Stimulated activated naive CD8-positive, alpha-beta T cell treated with anti-CD3 and anti-CD28 coated beads, Interleukin-15, Interleukin-2, amounts not matched to agents 100 U/mL and 50 U/mL, for 24 hours (primary cell): ENCODE data around the gene CLUH.
A peak's percentile ranks its signal among the peaks of the same experiment; 100 is the strongest.

Experiments
- ATAC-seq: fragments of 150-1000 bp; cut with Tn5 transposase; one replicate; pipeline ENCODE4 v1.10.0; 2021
- DNase-seq: peaks from one replicate; pipeline ENCODE4 v3.0.0; 2021

CLUH gene, protein sequence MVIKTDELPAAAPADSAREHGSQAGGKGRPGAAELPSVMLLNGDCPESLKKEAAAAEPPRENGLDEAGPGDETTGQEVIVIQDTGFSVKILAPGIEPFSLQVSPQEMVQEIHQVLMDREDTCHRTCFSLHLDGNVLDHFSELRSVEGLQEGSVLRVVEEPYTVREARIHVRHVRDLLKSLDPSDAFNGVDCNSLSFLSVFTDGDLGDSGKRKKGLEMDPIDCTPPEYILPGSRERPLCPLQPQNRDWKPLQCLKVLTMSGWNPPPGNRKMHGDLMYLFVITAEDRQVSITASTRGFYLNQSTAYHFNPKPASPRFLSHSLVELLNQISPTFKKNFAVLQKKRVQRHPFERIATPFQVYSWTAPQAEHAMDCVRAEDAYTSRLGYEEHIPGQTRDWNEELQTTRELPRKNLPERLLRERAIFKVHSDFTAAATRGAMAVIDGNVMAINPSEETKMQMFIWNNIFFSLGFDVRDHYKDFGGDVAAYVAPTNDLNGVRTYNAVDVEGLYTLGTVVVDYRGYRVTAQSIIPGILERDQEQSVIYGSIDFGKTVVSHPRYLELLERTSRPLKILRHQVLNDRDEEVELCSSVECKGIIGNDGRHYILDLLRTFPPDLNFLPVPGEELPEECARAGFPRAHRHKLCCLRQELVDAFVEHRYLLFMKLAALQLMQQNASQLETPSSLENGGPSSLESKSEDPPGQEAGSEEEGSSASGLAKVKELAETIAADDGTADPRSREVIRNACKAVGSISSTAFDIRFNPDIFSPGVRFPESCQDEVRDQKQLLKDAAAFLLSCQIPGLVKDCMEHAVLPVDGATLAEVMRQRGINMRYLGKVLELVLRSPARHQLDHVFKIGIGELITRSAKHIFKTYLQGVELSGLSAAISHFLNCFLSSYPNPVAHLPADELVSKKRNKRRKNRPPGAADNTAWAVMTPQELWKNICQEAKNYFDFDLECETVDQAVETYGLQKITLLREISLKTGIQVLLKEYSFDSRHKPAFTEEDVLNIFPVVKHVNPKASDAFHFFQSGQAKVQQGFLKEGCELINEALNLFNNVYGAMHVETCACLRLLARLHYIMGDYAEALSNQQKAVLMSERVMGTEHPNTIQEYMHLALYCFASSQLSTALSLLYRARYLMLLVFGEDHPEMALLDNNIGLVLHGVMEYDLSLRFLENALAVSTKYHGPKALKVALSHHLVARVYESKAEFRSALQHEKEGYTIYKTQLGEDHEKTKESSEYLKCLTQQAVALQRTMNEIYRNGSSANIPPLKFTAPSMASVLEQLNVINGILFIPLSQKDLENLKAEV (N-terminal part only)

DNA sequence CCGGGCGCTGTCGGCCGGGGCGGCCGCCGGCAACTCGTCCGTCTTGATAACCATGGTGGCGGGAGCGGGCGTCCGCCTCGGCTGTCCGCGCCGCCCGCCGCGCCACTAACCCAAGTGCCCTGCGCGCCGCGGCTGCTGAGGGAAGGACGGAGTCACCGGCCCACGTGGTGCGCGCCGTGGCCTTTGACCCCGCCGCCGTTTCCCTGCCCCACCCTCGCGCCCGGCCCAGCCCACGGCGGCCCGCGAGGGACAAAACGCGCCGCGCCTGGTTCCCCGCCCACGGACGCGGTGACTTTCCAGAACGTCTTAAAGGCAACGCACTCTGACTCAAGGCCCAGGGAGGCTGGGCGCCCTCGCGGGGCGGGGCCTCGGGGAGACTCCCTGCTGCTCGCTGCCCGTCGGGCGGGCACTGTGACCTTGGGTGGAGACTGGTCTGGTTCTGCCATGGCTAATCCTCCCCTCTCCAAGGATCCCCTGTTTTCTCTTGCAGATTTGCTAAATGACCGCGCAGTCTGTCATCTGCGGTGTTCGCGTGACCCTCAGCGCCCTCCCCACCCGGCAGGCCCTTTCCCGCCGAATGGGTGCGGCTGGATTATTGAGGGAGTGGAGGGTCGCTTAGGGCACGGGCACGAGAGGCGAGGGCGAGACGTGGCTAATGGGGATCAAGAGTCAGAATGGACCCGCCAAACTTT is at the start of gene CLUH:
CLUH (minus strand) TSS at position 157 of the 692 bp plus-strand sequence; CDS start at position 54, 103 bp downstream.
- ATAC-seq (peak; percentile 90), DNase-seq (peak; percentile 98)

DNA sequence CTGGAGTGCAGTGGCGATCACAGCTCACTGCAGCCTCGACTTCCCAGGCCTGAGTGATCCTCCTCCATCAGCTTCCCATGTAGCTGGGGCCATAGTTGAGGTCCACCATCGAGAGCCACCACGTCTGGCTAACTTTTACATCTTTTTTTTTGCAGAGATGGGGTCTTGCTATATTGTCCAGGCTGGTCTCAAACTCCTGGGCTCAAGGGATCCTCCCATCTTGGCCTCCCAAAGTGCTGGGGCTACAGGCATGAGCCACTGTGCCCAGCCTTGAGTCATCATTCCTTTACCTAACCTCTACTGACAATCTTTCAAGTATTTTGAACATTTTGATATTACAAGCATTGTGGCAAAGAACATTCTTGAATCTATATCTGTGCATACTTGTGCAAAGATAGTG is 47.3 kb upstream of the CLUH start:
- no peak for ATAC-seq
- no peak for DNase-seq

DNA sequence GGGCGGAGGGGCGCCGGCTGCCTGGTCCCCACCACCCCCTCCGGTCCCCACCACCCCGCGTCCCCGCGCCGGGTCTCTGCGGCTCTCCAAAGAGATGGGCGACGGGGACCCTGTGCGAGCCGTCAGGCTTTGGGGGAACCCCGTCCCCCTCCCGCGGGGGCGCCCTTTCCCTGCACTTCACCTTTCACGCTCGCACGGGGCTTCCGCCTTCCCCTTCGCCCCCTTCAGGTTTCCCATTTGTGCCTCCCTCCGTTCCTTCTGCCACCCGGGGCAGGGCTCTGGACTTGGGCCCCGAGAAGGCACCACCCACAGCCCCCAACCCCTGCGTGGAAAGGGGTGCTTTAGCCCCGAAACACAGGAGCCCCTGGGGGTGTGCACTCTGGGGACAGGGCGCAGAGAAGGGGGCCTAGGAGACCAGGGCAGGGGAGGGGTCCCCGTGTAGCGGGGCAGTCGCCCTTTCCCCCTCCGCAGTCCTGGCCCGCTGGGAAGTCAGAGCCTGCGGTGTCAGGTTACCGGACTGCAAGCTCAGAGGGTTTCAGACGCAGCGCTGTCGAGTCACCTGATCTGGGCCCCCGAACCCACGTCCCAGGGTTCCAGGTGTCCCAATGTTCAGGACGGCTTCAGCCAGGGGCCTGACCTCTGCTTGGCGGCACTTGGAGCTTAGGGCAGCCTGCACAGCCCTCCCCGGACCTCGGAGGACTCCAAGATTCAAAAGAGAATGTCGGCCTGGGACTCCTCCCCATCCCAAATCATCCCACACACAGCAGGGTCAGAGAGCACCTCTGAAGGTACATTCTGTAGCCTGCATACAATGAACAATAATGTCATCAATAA is 44.5 kb upstream of the CLUH start:
- ATAC-seq, result no peak
- DNase-seq, result no peak

DNA sequence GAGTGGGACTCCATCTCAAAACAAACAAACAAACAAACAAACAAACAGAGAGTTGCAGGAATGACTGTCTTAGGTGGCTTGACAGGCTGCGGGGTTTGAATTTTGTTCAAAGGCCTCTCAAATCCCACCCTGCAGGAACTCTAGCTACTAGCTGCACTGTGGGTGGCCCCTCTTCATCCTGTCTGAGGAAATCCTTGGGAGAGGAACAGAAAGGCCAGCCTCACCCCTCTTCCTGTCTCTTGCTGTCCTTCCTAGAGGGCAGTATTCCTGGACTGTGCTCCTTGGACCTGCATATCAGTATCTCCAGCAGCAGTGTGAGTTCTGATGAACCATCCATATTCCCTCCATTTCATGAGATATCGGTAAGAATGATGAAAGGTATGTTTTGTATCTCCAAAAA is 39.9 kb upstream of the CLUH start:
- ATAC-seq, result no peak
- no peak for DNase-seq

DNA sequence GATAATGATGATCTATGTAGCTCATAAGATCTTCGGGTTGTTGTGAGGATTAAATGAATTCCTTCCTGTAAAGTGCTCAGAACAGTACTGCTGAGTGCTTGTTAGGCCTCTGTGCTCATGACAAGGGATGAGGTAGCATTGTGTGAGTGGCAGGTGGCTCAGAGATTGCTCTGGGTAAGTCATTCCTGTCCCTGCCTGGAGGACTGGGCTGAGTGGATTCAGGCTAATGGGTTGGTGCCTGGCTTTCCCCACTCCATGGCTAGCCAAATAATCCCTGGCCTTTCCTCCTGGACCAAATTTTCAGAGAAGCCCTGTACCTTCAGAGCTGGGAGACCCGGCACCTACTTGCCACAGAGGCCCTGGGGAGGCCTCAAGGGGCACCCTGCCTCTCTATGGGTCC is 39.2 kb upstream of the CLUH start:
- DNase-seq (no peak), ATAC-seq (no peak)

DNA sequence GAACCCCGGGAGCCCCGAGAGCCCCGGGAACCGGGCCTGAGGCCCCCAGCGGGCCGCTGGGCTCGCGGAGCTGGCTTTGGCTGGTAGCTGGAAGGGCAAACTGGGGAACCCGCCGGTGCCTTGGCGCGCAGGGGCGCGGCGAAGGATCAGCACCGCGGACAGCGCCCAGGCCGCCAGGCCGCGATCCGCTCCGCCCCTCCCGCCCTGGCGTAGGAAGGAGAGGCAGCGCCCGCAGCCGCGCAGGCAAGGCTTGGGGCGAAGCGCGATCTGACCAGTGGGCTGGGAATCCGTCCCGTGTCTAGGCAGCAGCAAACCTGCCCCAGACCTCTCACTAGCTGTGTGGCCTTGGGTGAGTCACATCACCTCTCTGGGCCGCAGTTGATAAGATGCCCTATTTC is 38.2 kb upstream of the CLUH start:
- ATAC-seq (peak; percentile 95), DNase-seq (peak; percentile 80)

DNA sequence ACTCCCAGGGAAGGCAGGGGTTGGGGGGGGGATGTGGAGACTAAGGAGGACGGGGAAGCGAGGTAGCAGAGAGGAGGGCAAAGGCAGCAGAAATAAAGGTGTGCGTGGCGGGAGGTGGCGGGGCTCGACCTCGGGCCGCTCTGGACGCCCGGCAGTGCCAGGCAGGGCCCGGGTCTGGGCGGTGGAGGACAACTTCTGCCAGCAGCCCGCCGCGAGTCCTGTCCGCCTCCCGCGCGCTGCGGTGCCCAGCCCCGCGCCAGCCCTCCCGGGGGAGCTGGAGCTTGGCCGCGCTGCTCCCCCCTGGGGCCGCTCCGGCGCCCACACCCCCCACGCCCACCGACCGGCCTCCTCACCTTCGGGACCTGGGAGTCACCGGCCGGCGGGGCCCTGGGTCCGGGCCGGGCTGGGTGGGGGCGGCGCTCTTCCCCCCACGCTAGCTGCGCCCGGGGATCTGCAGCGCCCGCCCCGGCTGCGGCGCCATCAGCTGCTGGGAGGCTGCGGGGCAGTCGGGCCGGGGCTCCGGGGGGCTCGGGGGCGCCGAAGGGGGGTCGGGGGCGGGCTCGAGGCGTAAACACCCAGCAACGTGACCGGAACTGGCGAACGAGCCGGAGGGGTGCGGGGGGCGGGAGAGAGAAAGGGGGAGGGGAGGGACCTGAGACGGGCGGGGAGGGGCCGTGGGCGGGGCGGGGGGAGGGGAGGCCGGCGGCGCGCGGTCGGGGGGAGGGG is 37.7 kb upstream of the CLUH start, which contains the start of gene CCDC92B:
CCDC92B (minus strand) TSS at position 595 of the 726 bp plus-strand sequence. CDS start 14,507 bp downstream, outside the sequence.
- ATAC-seq (no peak), DNase-seq (no peak)

DNA sequence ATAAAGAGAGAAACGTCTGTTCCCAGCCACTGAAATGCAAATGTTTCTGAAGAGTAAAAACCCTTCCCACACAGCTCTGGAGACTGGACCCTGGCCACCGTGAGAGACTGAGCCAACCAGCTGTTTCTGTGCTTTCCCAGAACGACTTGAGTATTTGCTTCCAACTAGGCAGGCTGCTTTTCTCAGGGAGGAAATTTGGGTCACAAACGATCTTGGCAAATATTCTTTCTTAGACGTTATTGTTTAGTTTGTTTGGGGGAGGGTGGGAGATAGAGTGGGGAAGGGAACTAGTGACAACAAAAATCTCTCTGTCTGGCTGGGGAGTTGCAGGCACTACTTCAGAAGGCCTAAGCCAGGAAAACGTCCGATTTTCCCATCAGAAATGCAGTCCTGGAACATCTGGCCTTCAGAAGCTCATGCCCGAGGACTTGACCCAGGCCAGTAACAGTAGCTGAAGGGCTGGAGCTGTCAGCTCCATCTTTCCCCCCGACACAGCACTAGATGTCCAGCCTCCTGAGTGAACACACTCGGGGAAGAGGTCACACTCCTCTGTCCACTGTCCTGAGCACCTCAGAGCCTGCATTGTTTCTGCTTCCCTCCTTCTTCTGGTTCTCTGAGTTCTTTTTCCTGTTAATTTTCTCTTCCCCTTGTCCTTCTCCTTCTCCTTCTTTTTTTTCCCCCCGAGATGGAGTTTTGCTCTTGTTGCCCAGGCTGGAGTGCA is 33.9 kb upstream of the CLUH start:
- DNase-seq (no peak), ATAC-seq (no peak)

DNA sequence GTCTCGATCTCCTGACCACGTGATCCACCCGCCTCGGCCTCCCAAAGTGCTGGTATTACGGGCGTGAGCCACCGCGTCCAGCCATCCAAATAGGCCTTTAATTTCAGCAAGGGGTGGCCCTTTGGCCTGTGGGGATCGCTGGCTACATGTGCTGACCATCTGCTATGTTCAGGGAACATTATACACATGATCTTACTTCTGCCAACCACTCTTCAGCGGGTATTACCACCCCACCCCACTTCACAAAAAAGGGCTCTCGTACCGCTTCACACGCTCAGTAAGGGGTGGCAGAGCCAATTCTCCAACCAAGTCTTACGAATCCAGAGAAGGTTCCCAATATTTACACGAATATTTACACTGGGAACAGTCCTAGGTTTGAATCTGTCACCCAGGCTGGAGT is 26.1 kb upstream of the CLUH start:
- ATAC-seq, result no peak
- DNase-seq, result no peak

DNA sequence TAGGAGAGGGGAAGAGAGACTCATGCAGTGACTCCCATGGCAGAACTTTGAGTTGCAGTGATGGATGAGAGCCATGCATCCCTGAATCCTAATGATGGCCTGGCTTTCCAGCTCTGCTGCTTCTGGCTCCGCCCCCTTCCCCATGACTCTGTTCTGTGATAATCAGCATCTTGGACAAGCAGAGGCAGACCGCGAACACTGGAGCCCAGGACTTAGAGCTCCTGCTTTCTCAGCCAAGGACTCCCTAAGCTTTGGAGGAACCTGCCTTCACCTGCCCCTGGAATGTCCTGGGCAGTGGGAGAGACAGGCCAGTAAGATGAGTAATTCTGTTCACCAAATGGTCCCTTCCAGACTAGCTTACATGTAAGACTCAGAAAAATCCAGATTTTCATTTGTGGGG is 25.4 kb upstream of the CLUH start:
- ATAC-seq, result no peak
- DNase-seq, result no peak

DNA sequence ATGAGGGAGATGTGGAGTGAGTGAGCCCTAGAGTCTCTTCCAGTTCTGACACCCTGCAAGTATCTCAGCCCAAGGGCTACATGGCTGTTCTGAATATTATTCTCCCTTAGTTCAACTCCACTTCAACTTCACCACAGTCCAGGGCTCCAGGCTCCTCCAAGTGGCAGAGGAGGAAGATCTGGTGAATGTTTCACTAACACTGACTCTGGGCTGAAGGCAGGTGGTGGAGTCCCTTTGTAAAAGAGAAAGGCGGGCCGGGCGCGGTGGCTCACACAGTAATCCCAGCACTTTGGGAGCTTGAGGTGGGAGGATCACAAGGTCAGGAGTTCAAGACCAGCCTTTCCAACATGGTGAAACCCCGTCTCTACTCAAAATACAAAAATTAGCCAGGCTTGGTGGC is 24.3 kb upstream of the CLUH start:
- DNase-seq (no peak), ATAC-seq (no peak)

DNA sequence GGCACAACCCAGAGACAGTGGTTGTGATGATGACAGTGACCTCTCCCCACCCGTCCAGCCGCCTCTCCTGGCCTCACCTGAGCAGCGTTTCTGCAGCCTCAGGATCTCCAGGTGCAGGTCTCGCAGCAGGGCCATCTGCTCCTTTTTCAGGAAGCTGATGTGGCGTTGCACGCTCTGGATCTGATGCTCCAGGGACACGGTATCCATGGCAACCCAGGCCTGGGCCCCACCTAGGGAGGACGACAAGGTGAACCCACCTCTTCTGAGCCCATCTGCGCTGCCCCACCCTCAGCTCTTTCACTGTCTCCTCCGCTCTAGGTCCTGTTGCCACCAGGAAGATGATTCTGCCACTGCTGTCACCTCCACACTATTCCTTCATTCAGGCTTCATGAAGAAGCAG is 23.4 kb upstream of the CLUH start:
- DNase-seq, result no peak
- ATAC-seq, result no peak

DNA sequence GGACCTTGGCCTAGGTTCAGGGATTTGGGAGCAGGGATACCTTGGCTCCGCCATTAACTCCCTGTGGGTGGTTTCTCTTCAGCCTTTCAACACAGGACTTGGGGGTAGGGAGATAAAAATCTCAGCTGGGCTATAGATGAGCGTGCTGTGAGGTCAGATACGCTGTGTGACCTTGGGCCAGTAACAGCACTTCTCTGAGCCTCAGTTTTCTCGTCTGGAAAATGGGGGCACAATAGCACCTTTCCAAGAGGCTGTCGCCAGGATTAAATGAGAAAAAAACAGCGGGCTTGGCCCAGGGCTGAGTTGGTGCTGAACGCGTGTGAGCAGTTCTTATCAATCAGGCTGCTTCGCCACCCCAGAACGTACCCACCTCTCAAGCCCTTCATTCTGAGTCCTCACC is 20.2 kb upstream of the CLUH start:
- DNase-seq, result no peak
- no peak for ATAC-seq

DNA sequence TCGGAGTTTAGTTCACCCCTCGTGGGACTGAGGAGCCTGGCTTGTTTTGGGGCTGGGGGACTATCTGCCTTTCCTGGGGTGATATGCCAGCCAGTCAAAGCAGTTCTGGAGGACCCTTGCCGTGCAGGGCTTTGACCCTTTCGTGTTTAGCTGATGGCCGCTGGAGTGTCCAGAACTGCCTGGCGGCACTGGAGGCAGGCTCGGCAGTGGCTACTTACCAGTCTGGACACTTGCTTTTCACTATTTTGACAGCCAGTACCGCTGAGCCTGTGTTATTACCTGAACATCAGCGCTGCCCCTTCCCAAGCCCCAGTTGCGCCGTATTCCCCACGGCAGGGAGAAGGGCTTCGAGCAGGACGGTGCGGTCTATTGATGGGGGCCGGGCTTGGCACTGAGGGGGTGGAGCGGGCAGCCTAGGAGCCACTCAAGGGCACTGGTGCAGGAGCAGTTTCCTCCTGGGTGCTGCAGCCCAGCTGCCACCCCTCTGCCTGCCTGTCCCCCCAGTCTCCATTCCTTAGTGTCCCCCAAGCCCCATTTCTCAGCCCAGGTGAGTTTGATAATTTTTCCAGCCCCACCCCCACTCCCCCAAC is 19.3 kb upstream of the CLUH start:
- ATAC-seq (peak; percentile 9), DNase-seq (no peak)

DNA sequence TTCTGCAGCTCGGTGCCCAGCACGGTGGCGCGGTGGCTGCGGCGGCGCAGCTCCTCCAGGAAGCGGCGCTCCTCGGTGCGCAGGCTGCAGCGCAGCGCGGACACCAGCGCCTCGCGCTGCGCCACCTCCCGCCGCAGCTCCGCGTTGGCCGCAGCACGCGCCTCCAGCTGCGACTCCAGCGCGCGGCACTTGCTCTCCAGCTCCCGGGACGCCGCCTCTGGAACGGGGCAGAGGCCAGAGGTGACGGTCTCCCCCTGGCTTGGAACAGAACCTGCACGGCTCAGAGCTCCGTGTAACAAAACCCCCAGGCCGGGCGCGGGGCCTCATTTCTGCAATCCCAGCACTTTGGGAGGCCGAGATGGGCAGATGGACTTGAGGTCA is 13.2 kb upstream of the CLUH start:
- ATAC-seq (peak; percentile 70), DNase-seq (peak; percentile 48)

DNA sequence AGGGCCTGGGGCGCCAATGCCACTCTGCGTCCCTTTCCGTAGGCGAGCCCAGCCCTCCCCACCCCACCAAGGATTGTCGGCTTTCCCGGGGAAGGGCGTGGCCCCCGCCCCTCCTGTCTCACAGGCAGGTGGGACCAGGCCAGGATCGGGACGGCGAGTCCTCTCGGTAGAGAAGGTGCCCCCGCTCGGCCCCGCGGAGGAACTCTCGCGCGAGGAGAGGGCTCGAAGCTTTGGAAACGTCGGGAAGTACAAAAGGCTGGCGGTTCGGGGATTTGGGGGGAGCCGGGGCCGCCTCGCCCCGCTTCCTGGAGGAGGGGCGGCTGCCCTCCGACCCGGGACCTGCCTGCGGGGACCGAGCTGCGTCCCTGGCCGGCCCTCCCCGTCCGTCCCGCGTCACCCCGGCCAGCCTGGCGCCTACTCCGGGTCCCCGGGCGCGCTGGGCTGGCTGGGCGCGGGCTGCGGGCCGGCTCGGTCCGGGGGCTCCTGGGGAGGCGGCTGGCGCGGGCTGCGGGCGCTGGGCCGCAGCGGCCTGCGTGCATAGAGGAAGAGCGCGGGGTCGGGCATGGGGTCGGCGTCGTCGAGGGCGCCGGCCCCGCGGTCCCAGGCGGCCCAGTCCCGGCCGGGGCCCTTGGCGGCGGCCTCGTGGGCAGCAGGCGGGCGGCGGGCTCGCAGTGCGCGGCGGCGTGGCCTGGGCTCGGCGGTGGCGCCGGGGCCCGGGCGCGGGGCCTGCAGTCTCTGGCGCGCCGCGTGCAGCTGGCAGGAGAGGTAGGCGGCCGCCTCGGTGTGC is 12.6 kb upstream of the CLUH start:
- DNase-seq, result no peak
- peak; percentile 25 for ATAC-seq

DNA sequence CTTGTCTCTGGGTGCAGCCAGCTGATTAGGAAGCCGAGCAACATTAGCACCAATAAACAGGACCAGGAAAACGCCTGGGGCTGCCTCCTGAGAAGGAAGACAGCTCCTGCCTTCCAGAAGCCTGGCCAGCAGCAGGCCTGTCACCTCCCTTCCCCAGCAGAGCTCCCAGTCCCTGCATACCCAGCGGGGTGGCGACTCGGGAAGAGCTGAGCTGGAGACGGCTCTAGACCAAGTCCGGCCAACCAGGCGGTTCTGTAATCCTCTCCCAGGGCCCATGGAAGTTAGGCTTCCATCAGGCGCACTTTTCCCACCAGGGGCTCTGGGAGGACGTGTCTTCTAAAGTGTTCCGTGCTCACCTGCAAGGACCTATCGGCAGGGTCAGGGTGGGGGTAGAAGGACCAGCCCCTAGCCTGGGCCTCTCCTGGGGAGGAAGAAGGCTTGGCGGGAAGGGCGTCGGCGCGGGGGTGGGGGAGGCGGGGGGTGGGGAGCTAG is 12.0 kb upstream of the CLUH start:
- DNase-seq (no peak), ATAC-seq (no peak)

DNA sequence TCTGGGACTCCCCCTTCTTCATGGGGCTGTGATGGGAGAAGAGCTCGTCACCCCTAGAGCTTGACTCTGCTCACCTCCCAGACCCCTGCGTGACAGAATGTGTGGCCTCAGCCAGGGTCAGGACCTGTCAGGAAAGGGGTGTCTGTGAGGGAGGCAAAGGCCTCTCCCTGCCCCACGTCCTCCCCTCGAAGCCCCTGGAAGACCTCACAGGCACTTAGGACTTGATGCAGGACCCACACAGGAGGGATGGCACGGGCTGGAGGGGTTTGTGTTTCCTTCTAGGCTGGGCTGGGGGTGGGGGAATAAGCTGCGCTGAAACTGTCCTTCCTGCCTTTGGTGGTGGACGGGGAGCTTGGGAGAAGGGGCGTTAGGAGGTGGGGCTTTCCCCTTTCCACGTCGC is 11.0 kb upstream of the CLUH start:
- ATAC-seq (no peak), DNase-seq (no peak)
